T47D (cell line): ENCODE measurements around the gene ST8SIA5.
"Not testable (repeated sequence)": the region's sequence is repeated elsewhere in the genome, so short reads cannot be mapped to it uniquely, and the experiment has no call there.

Experiments
- DNase-seq, 2 experiments: peaks; one replicate each; pipeline versions ENCODE4 v3.0.0 to v3.0.0-alpha.2; 2011 to 2012; ENCODE audit warnings: low read depth in 1 of 2, low spot score in 1 of 2
- JUND ChIP-seq: IDR thresholded peaks from 2 replicates; pipeline ENCODE4 v1.6.1; 2012; ENCODE audit warnings: low read depth
- in situ Hi-C: cut with HindIII; loops from 2 replicates; pipeline ENCODE4 v1.10.0; 2016; ENCODE audit warnings: low sequenced_read_pairs, low pct_unique_long_range_greater_than_20kb

ST8SIA5 gene, protein sequence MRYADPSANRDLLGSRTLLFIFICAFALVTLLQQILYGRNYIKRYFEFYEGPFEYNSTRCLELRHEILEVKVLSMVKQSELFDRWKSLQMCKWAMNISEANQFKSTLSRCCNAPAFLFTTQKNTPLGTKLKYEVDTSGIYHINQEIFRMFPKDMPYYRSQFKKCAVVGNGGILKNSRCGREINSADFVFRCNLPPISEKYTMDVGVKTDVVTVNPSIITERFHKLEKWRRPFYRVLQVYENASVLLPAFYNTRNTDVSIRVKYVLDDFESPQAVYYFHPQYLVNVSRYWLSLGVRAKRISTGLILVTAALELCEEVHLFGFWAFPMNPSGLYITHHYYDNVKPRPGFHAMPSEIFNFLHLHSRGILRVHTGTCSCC

DNA sequence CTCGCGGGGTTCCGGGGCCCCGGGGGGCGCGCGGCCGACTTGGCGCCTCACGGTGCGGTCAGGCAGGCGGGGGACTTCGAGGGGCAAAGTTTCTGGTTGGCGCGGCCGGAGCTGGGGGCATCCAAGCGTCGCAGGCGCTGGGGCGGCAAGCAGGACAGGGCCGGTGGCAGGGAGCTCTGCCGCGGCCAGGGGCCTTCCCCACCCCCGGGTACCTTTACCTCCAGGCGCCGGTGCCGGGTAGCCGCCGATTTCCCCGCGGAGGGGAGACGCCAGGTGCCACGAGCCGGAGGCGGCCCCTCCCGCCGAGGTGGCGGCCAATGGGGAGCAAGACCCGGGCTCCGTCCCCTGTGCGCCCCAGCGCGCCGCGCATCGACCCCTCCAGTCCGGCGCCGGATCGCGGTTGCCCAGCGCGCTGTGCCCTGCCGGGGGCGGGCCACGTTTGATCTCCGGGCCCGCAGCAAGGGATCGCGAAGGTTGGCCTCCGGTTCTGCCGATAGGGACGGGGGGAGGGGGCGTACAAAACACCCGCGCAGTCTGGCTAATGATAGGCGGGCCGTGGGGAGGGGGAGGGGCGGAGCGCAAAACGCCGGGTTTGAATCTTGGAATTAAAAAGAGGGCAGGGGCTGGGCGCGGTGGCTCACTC lies at the start of gene ST8SIA5:
Gene ST8SIA5 (minus strand): TSS at position 495 of the 643 bp plus-strand sequence. CDS start 545 bp downstream, outside the sequence.
- TF ChIP-seq JUND = no peak
- in situ Hi-C loops = no loop called here
- DNase-seq = no peak

DNA sequence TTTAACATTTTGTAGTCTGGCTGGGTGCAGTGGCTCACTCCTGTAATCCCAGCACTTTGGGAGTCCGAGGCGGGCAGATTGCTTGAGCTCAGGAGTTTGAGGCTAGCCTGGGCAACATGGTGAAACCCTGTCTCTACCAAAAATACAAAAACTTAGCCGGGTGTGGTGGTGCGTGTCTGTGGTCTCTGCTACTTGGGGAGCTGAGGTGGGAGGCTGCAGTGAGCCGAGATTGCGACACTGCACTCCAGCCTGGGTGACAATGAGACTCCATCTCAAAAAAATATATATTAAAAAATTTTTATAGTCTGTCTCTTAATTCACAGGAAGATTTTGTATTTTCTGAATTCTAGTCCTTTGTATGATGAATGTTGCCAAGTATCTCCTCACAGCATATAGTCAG lies 39.1 kb upstream of the ST8SIA5 start:
- DNase-seq, in situ Hi-C loops: not testable (repeated sequence)

DNA sequence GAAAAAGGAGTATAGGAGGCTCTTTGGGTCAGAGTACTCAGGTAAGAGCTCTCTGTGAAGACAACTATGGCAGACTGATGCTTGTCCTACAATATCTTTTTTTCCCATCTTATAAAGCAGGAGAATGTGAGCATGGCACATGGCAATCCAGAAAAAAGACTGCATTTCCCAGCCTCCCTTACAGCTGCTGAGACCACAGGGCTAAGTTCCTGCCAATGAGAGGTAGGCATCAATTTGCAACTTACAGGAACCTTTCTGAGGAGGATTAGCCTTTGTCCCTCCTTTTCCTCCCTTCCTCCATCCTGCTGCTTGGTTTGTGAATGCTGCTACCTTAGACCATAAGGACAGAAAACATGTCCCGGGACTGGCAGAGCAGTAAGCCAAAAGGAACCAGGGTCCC lies 37.8 kb upstream of the ST8SIA5 start:
- no peak for DNase-seq
- no peak for TF ChIP-seq JUND
- in situ Hi-C loops = no loop called here

DNA sequence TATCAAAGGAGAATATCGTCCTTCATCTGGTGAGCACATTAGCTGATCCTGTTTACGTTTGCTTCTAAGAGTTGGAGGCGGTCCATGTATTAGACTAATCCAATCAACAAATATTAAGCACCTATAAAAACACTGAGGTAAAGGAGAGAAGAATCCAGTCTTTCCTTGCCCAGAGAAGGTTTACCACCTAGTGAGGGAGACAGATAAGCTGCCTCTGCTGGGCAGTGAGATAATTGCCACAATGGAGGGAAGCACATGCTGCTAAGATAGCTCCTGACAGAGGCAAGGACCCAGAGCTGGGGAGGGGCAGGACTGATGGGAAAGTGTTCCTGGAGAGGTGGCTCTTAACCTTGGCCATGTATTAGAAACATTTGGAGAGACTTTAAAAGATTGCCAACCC lies 36.7 kb upstream of the ST8SIA5 start:
- in situ Hi-C loops = no loop called here
- no peak for TF ChIP-seq JUND
- DNase-seq = no peak

DNA sequence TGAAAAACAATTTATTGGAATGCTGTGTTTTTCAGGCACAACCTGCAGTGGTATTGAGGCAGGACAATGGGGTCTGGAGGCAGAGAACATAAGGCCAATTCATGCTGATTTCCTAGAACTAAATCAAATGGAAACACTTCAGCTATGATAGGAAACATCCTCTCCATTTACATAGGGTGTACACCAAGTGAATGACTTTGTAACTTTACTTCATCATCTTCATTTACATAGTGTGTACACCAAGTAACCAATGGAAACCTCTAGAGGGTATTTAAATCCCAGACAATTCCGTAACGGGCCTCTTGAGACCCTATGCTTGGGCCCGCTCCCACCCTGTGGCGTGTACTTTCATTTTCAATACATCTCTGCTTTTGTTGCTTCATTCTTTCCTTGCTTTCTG lies 32.2 kb upstream of the ST8SIA5 start:
- no peak for DNase-seq
- in situ Hi-C loops = no loop called here
- no peak for TF ChIP-seq JUND

DNA sequence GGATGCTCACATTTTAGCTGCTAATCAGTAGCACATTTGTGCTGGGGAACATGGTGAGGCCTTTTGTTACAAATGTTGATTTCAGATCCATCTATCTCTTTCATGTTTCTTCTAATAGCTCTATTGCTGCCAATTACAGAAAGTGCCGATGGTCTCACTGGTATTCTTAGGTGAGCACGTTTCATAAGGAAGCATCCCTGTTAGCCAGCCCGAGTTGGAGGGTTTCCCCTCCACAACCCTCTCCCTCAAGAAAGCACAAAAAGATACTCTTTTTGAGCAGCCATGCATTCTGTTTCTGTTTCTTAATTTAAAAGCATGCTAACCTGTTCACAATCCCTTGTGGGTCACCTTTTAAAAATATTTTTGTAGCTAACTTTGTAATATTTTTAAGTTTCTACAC lies 30.8 kb upstream of the ST8SIA5 start:
- no peak for DNase-seq
- in situ Hi-C loops = no loop called here
- no peak for TF ChIP-seq JUND

DNA sequence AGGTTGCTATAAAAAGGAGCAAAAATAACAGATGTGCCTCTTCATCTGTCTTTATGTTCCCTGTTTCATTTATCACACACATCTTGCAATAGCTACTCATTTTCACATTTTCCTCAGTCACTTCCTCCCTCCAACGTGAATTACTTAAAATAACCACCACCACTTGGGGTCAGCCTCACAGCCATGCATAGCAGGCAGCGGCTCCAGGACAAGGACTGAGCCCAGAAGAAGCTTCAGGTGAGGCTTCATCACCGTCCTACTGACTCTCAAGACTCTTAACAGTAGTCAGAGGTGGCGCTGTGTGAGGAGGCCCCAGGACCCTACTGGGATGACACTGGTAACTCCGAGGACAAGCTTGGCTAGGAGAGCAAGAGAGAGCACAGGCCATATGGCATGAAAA lies 15.5 kb upstream of the ST8SIA5 start:
- in situ Hi-C loops = no loop called here
- TF ChIP-seq JUND = no peak
- DNase-seq = no peak

DNA sequence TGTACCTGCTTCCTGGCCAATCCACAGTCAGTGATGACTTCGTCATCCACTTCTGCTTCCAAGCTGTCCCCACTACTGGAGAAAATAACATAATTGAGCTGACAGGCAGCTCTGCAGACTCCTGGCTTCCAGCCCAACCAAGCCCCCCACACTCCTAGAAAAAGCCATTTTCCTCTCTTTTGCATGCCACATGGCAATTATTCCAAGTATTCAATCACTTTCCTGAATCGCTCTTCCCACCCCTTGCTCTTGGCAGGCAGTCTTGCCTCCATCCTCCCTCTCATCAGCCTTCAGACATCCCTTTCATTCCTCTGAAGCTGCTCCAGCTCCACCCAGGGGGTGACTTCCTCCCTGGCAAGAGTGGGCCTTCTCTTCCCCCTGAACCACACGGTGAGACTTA lies 14.3 kb upstream of the ST8SIA5 start:
- TF ChIP-seq JUND = no peak
- DNase-seq = no peak
- in situ Hi-C loops = no loop called here

DNA sequence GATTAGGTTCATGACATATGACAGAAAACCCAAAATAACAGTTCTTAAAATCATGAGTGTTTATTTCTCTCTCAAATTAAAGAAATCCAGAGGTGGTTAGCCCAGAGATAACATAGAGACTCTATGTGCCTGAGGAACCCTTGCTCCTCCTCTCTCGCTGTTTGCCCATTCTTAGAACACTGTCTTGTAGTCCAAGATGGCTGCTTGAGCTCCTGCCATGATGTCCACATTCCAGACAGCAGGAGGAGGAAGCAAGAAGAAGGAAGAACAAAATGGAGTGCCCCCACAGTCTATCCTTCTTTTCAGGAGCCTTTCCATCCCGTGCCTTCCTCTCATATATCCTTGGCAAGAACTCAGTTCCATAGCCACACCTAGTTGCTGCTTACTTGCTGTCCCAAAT lies 13.9 kb upstream of the ST8SIA5 start:
- in situ Hi-C loops = no loop called here
- DNase-seq = no peak
- no peak for TF ChIP-seq JUND

DNA sequence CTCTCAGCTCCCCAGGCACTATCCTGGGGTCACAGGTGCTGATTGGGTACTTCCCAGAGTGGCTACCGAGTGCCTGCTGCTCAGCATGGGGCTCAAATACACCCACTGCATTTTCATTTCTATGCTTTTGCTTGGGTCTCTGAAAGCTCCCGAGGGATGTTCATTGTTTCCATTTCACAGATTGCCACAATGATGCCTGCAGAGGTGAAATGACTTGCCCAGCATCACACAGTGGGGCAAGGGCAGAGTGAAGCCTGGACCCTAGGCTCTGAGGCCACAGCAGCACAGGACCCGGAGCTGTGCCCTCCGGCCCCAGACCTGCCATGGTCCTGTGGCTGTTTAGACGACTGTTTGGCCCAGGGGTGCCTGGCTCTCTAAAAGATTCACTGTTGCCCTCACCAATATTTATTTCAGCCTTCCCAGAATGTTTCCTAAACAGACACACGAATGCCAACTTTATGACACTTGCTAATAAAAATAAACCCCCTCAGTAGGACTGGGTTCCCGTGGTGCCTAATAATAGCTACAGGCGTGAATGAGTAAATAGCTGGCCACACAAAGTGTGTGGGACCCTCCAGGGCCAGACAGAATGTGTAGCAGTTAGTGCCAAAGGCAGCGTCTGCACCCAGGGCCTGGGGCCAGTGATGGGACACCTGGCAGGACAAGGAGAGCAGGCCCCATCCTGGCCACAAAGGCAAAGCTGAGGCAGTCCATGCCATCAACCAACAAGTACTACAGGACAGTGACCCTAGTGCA lies 11.5 kb upstream of the ST8SIA5 start:
- in situ Hi-C loops = no loop called here
- TF ChIP-seq JUND = no peak
- DNase-seq = no peak

DNA sequence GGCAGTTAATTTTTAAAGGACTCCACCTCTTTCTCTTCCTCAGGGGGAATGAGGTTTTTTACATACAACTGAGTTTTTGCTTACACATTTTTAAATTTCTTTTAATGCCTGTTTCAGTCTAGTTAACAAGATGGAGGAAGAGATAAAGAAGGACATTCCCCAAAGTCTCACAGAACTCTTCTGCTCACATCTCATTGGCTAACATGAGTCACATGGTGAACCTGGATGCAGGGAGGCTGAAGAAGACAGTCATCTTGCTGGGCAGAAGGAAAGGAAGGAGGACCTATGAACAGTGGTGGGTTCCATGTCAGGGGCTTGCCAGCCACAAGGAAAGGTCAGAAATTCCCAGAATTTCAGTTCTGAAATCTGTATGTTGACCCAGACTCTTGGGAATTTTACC lies 10.4 kb upstream of the ST8SIA5 start:
- in situ Hi-C loops = no loop called here
- no peak for TF ChIP-seq JUND
- no peak for DNase-seq

DNA sequence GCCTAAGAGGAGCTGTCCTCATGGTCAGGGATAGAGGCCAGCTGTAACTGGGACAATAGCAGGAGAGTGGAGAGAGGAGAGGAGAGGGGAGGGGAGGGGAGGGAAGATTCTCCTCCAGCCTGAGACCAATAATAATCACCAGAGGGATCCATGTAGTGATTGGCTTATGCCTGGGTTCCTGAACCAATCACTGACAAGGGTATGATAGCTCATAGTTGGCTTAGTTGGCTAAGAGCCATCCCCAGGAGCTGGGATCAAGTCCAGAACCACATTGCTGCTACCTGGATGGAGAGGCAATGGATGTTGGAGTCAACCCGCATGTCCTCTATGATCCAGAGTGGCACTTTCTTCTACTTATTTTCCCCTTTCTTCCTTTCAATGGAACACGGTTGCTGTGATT lies 7.7 kb upstream of the ST8SIA5 start:
- no peak for TF ChIP-seq JUND
- in situ Hi-C loops = no loop called here
- no peak for DNase-seq
